H1 (cell line): Measurements from ENCODE around the gene HS6ST3. TPM values are rescaled to one million over a fixed set of nuclear protein-coding genes. Genes with fewer than 3 reads are reported as not detected.

Source experiments
- POU5F1 ChIP-seq: IDR thresholded peaks from 2 replicates; pipeline ENCODE4 v1.6.1; 2011; ENCODE audit warnings: low read depth, mild to moderate bottlenecking, low read length, moderate library complexity
- SIX5 ChIP-seq: IDR thresholded peaks from 2 replicates; pipeline ENCODE4 v1.6.1; 2011; ENCODE audit warnings: mild to moderate bottlenecking, low read depth, low read length
- TBP ChIP-seq: IDR thresholded peaks from 2 replicates; pipeline ENCODE4 v1.6.1; 2011; ENCODE audit warnings: low read depth, low read length, improper control_type of control experiment
- polyA plus RNA-seq, 7 experiments: library from polyadenylated mRNA; depleted of rRNA in 3 of 7; stranded (reverse) in 5 of 7; unstranded in 2 of 7; fragments of >200 nt in 5 of 7; fragments of 200-250 nt in 2 of 7; gene quantifications; 1 replicate in 5 of 7; 2 replicates in 1 of 7; 4 replicates in 1 of 7; pipeline versions ENCODE4 v1.2.1 to v1.2.3, GENCODE V29; 2011 to 2013; ENCODE audit warnings: missing spikeins in 2 of 7, mixed read lengths in 2 of 7
- total RNA-seq: library from RNA; stranded (reverse); fragmentation: NEBNext Ultra II Directional; extraction: Animal tissue kit (Norgen Biotek cat#: 25700); gene quantifications from 2 replicates; pipeline ENCODE4 v1.2.1, GENCODE V29; 2021
- TF ChIP-seq, protein P1 (sequence below): IDR thresholded peaks from 2 replicates; pipeline ENCODE4 v1.6.1; 2012; ENCODE audit warnings: inconsistent platforms

Gene HS6ST3
- total and polyA plus RNA-seq, 2 of the 8 experiments (the other 6 are each of a cell fraction or from before 2014, with no cell fraction given), result 0.45 to 1.2 TPM

DNA sequence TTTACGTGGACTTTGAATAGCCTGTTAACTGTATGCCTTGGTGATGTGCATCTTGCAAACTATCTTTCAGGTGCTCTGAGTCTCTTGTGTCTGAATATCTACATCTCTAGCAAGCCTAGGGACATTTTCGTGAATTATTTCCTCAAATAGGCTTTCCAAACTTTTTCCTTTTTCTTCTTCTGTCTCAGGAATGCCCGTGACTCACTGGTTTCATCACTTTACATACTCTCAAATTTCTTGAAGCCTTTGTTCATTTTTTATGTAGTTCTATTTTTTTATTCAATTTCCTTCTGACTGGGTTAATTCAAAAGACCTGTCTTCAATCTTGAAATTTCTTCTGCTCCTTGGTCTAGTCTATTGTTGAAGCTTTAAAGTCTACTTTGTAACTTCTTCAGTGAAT is 572.1 kb downstream of the HS6ST3 start (continued):
- TF ChIP-seq, protein P1, sequence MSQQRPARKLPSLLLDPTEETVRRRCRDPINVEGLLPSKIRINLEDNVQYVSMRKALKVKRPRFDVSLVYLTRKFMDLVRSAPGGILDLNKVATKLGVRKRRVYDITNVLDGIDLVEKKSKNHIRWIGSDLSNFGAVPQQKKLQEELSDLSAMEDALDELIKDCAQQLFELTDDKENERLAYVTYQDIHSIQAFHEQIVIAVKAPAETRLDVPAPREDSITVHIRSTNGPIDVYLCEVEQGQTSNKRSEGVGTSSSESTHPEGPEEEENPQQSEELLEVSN, result no peak
- TF ChIP-seq POU5F1, result no peak
- TF ChIP-seq TBP, result no peak
- TF ChIP-seq SIX5, result no peak
